IPS-18c (cell line): ENCODE measurements around the gene KCNH2.

Source experiments
- H3K4me3 ChIP-seq: 2 replicates; pipeline ENCODE4 v1.7.0; 2013; ENCODE audit warnings: low read depth, mild to moderate bottlenecking, low read length, moderate library complexity; ENCODE audit not compliant: insufficient read depth
- H3K9me3 ChIP-seq: one replicate; pipeline ENCODE4 v1.6.1; 2013; ENCODE audit warnings: mild to moderate bottlenecking, low read length, moderate library complexity; ENCODE audit not compliant: control insufficient read depth, insufficient read depth

The KCNH2 gene

DNA sequence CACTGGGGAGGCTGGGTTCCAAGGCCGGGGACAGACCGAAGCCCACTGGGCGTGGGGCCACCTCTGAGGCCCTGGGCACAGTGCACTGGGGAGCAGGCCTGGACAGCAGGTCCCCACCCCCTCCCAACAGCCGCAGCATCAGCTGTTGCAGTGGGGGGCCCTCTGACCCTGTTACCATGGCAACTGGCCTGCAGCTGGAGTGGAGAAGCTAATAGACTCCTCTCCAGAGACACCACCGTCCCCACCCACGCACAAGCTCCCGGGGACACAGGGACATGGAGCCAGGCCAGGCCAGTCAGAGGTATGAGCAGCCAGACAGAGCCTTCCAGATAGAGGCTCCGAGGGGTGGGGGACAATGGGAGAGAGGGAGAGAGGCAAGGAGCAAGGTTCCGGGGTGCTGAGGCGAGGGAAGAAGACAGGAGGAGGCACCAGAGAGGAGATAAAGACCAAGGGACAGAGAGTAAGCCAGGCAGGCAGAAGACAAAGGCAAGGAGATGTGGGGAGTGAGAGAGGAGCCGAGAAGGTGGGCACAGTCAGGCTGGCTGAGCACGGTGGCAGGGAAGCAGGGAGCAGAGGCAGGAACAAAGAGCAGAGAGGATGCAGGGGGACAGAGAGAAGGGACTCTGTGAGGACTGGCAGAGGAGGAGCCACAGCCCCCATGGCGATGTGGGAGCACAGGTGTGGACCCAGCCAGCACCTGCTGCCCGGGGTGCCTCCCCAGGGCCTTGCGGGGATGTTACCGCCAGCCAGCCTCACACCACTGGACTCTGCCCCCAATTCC, 6.7 kb downstream of the KCNH2 start:
- Histone ChIP-seq H3K9me3 (no peaks in the 10 kb centered on the region), H3K4me3 (no peak overlapping the region)

DNA sequence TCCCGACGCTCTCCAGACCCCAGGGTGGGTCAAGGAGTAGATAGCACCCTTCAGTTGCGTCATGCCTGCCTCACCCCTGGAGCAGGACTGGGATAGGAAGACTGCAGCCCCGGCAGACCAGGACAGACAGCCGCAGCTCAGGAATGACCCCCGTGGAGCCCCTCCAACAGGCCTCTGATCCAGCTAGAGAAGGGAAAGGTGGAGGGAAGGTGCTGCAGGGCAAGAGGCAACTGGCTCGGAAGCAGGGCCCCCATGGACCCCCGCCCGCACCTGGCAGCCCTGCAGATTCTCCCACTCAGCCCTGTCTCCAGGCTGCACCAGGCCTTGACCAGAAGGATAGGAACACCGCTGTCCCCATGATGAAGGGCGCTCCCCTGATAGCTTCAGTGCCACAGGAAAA, 7.7 kb downstream of the KCNH2 start:
- no peak overlapping the region for H3K4me3 ChIP-seq
- no peaks in the 10 kb centered on the region for H3K9me3 ChIP-seq

DNA sequence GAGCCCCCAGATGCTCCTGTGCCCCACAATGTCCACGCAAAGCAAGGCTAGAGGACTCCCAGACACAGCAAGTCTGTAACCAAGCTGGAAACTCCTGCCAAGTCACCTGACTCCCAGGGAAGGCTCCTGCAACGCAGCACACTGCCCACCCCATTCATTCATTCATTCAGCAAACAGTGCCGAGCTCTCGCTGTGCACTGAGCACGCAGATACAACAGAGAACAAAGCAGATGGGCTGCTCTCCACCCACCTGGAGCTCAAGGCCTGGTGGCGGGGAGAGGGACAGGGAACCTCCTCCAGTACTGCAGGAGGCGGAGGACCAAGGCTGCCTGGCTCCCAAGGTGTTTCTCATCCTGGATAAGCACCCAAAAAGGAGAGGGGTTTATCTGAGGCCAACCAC, 8.6 kb downstream of the KCNH2 start:
- H3K9me3 ChIP-seq: no peaks in the 10 kb centered on the region

DNA sequence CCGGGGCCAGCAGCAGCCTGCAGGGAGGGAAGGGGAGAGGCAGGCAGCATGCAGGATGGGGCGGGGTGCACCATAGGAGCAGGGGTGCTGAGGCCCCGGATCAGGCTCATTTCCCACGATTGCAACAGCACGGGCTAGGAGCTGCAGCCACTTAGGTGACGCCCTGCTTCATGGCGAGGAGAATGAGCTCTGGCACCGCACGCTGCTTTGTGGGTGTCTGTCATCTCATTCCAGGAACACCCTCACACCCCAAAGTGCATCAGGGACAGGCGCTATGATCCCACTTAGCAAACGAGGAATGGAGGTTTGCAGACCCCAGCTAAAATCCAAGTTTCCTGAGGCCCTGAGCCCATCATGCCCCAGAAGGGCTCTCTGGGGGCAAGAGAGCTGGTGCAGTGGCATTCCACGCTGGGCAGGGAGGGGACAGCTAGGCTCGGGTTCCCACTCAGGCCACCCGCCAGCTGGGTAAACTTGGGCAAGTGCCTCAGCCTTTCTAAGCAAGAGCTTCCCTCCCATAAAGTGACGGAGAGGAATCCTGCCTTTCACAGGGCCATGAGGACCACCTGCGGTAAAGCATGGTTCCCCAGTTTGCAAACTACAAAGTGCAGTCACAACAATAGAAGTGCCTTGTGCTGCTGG, 9.3 kb downstream of the KCNH2 start:
- H3K9me3 ChIP-seq: no peaks in the 10 kb centered on the region
- no peak overlapping the region for H3K4me3 ChIP-seq

More for the DNA sequence above, 8.6 kb downstream of the KCNH2 start:
- H3K4me3 ChIP-seq: no peak overlapping the region

DNA sequence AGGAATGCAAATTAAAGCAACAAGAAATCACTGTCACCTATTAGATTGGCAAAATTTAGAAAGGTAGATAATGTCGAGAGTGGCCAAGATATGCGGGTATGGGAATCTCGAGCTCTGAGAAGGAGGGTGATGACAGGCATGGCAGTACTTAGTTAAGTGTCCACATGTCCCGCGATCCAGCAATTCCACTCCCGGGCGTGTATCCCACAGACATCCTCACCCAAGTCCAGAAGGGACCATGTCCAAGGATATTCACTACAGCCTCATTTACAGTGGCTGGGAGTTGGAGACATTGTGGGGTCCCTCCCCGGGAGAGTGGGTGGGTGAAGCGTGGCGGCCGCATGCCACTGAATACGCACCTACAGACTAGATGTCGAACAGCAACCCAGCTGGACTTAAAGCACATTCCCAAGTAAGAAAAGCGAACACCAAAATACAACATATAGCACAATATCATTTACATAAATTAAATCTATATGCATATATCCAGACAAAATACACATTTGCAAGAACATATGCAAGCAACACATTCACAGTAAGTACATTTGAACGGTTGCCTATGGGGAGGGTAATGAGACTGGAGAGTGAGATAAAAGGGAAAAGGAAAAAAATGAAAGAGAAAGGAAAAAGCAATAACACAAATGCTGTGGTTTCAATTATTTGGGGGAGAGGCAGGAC, 9.9 kb downstream of the KCNH2 start:
- Histone ChIP-seq H3K9me3 (no peaks in the 10 kb centered on the region), H3K4me3 (no peak overlapping the region)

DNA sequence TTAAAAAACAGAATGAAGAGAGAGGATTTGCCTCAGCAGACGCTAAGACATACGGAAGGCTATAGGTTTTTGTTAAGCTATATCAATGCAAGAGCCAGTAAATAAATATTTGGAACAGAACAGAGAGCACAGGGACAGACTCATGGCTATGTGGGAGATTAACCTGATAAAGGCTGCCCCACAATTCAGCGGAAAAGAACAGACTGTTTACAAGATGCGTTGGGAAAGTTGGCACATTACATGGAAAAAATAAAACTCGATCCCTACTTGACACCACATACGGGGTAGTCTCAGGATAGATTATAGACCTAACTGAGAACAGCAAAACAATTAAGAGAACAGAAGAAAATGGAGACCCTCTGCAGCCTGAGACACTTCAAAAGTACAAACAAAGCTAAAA, 10.8 kb downstream of the KCNH2 start:
- Histone ChIP-seq H3K4me3 (no peak overlapping the region), H3K9me3 (no peaks in the 10 kb centered on the region)

DNA sequence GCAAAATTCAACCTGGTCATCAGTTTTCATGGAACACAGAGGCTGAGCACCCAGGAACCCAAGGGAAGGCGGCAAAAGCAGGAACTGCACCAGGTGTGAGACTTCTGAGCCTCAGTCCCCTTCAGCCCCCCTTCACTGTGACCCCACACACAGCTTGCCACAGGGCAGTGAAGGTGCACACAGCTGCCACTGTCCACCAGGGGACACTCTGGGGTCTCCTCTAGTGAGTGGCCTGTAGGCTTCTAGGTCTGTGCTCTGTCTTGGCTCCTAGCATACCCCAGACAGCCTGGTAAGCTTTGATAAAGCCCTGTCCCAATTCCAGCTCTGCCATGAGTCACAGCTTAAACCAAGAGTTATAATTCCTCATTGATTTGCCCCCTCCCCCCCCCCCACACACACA, 12.1 kb downstream of the KCNH2 start:
- H3K4me3 ChIP-seq: no peak overlapping the region

DNA sequence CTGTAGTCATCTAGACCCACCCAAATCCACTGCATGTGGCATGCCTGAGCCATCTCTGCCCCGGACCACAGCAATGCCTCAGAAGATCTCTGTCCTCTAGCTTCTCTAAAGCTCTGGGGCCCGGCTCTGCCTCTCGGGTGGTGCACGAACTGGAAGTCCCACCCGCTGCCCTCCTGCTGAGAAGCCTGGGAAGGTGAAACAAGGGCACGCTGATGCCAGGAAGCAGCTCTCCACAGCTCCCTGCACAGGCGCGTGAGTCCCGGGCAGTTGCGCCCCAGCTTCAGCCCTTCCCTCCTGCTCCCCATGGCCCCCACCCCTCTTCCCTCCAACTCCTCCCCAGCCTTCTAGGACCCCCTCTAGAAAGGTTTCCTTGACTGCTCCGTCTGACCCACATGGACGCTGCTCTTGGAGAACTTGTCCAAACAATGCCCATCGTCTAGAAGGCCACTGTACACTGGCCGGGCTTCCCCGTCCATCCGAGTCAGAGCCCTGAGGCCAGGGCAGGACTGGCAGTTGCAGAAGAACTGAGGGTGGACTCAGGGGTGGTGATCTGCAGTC, 12.8 kb downstream of the KCNH2 start:
- Histone ChIP-seq H3K9me3 (no peaks in the 10 kb centered on the region), H3K4me3 (no peak overlapping the region)

More for the DNA sequence above, 12.1 kb downstream of the KCNH2 start:
- no peaks in the 10 kb centered on the region for H3K9me3 ChIP-seq

DNA sequence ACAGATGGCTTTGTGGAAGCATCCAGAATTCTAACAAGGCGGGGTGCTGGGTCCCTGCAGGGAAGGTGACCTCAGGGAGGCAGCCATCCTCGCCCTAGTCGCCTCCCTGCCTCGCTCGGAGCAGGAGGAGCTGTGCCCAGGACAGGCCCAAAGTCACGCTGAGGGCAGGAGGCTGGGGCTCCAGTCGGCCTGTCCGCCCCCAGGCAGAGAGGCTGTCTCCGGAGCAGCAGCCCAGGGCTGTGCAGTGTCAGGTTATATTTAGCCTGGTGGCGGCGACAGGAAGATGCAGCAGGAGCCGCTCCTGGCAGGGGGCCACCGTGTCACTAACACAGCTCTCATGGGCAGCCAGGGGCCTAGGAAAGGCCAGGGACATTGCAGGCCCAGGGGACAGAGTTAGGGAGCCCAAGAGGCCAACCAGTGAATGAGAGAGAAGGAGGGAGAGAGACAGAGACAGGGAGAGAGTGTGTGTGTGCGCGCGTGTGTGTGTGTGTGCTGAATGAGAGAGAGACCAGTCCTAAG, 13.5 kb downstream of the KCNH2 start:
- Histone ChIP-seq H3K4me3 (no peak overlapping the region), H3K9me3 (no peaks in the 10 kb centered on the region)

DNA sequence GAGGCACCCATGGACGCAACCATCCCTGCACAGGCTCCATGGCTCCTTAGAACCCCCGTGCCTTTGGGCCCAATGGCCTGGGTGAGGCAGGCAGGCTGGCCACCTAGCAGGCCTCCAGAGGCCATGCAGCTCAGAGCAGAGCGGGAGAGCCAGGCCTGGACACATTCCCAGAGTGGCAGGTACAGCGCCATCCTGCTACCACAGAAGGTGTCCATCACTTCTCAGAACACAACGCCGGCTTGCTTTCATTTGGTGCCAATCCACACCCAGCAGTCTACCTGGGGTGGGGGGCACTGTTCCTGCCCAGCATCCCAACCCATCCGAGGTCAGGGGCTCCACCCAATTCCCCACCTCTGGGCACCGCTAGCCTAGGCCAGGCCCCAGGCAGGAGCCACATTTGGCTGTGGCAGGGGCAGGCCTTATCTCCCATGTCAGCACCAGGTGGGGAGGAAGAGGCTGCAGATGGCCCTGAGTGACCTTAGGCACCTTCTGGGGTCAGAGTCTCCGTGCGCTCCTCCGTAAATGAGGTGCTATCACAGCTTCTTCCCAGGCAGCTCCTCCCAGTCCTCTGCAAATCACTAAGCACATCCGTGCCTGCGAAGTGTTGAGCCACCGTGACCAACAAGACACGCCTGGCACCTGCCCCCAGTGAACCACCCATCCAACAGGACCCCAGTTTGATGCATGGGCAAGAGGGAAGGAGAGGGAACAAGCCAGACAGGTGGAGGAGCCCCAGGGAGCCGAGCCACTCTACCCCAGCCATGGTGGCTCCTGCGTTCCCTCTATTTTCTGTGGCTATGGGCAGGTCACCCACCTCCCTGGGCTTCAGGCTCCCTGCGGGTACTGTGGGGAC, 14.2 kb downstream of the KCNH2 start:
- Histone ChIP-seq H3K9me3 (no peaks in the 10 kb centered on the region), H3K4me3 (no peak overlapping the region)

DNA sequence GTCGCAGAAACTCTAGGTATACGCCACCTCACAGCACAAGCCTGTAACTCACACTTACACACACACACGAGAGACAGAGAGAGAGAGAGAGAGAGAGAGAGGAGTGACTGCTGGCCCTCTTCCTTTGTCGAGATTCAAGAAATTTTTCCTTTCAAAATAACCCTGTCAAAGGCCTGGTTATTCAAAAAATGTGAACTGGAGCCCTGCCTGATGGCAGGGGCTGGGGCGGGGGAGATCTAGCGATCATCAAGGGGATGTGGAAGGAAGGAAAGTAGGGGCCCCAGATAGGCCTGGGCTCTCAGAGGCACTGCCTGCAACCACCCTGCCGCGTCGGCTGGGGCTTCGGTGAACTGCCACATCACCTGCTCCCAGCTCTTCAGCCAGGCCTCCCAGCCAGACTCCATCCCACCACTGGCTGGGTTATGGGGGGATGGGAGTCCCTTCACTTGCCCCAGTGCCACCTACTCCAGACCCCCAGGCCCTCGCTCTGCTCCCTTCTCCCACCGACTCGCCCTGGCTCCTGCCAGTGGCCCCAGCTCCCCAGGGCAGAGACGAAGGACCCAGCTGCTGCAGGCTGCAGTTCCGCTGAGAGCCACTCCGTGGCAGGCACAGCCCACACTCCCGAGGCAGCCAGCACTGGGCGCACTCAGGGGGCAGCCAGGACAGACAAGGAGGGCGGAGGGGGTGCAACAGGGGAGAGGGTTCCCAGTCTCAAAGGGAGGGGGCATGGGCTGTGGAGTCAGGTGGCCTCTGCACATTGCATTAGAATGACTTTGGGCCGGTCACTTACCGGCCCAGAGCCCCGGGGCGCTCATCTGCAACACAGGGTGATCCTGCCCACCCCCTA, 15.3 kb downstream of the KCNH2 start:
- H3K4me3 ChIP-seq: no peak overlapping the region
- H3K9me3 ChIP-seq: no peaks in the 10 kb centered on the region

DNA sequence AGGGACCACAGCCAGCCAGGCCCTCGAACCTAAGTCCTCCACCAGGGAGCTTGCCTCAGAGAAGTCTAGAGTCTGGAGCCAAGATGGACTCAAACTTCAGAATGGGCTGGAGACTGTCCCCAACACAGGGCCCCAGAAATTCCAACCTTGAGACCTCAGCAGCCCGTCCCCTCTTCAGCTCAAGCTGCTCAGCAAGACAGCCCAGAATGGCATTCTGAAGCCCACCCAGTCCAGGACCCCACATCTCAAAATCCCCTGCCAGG, 15.9 kb downstream of the KCNH2 start:
- Histone ChIP-seq H3K4me3 (no peak overlapping the region), H3K9me3 (no peaks in the 10 kb centered on the region)

DNA sequence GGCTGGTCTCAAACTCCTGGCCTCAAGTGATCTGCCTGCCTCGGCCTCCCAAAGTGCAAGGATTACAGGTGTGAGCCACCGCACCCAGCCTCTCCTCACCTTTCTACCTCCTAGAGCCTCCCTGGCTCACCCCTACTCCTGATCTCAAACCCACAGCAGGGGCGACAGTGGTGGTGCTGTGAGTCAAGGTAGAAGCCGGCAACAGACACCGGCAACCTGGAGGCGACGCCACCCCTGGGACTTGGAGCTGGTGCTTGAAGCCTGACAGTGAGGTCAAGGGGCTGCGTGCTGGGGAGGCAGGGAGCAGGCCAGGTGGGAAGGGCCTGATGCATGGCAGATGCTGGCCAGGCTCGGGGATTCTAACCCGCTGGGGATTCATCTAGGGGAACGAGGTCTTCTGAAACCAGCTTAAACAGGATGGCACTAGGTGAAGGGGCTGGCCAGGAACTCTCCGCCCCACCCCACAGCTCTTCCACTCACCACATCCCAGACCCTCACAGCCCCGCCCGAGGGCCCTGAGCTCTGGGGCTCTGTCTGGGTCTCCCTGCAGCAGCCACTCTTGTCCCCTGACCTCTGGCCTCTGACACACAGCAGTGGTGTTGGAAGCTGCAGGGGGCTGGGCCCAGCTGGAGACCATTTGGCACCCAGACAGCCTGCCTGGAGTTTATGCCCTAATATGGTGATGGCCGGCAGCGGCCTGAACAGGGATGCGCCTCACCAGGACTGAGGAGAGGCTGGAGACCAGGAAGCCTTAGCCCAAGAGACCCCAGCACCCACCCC, 16.4 kb downstream of the KCNH2 start:
- H3K4me3 ChIP-seq: no peak overlapping the region
- H3K9me3 ChIP-seq: peaks cover 2% of the 10 kb centered on the region

DNA sequence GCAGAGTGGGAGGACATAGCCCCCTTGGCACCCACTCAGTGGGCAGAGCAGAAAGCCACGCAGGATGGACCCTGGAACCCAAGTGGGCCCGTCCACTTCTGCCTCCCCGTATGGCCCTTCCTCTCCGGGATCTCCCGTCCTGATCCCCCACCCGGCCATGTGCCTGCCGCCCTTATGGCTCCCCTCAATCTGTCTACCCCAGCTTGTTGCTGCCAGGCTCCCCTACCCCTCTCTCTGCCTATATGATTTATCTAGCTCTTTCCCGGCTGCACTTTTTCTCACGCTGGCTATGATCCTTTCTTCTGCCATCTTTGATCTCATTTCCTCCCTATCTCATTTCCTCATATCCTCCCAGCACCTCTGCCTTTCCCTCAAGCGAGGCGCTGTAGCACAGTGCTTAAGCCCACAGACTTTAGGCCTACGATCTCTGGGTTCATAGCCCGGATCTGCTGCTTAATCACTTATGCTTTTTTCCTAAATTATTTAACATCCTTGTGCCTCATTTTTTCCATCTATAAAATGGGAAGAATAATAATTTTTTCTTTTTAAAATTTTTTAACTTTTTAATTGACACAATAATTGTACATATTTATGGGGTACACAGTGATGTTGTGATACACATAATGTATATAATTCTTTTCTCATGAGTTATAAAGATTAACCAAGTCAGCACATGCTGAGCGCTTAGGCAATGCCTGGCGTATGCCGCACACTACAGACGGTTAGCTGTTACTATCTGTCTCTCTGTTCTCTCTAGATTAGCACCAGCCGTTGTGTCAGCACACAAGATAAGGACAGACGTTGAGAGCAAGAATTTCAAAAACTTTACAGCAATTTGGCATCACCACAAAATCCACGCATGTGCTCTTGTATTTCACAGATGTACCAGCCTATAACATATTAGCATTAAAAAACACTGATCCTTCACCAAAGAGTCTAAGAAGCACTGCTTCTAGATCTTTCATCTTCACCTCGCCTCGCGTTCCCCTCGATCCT, 18.1 kb downstream of the KCNH2 start:
- Histone ChIP-seq H3K4me3 (no peak overlapping the region), H3K9me3 (peaks cover 2% of the 10 kb centered on the region)

DNA sequence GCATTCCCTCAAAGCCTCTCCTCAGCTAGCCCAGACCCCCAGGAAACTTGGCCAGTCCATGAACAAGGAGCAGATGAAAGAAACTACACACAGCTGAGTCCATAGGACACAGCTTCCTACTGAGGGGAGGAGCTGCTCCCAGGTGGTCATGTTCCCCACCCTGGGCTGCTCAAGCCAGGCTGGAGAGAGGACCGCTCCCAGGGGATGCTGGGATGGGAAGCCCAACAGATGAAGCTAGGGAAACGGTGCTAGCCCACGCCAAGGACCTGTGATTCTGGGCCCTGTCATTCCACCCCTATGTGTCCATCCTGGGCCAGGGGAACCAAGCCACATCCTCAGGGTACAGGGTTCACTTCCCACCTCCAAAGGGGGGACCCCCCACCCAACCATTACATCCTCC, 19.0 kb downstream of the KCNH2 start:
- Histone ChIP-seq H3K4me3 (no peak overlapping the region), H3K9me3 (peaks cover 2% of the 10 kb centered on the region)
